Cardiac muscle cell (in vitro differentiated cells and primary cell): ENCODE measurements around the gene HMGN1. TPM values are rescaled to one million over a fixed set of nuclear protein-coding genes. Genes with fewer than 3 reads are reported as not detected.

Source experiments
- DNase-seq, 2 donors: peaks; one replicate each; pipeline versions ENCODE4 v3.0.0 to v3.0.0-alpha.2; 2010 to 2017; ENCODE audit warnings: low read depth in 1 of 2, low spot score in 1 of 2
- H3K27ac ChIP-seq: fragments of 200-600 bp; sonication (generic); 2 replicates; pipeline ENCODE4 v1.5.1; 2016
- H3K27me3 ChIP-seq: fragments of 200-600 bp; sonication (generic); 2 replicates; pipeline ENCODE4 v1.6.0; 2016; ENCODE audit warnings: control low read depth
- H3K36me3 ChIP-seq: fragments of 200-600 bp; sonication (generic); 2 replicates; pipeline ENCODE4 v1.5.1; 2016; ENCODE audit warnings: control low read depth
- H3K4me1 ChIP-seq: fragments of 200-600 bp; sonication (generic); 2 replicates; pipeline ENCODE4 v1.8.1; 2017; ENCODE audit warnings: low read depth, mild to moderate bottlenecking, mixed run types
- H3K4me3 ChIP-seq: fragments of 200-600 bp; sonication (generic); 2 replicates; pipeline ENCODE4 v1.5.1; 2016; ENCODE audit warnings: mild to moderate bottlenecking
- H3K9me3 ChIP-seq: fragments of 200-600 bp; sonication (generic); 2 replicates; pipeline ENCODE4 v1.5.1; 2017; ENCODE audit warnings: low read depth, mild to moderate bottlenecking, control low read depth
- polyA plus RNA-seq: library from polyadenylated mRNA; unstranded; fragments of >200 nt; fragmentation: Nextera tagmentation; extraction: Ambion mirVana; gene quantifications from 2 replicates; pipeline ENCODE4 v1.2.1, GENCODE V29; 2016
- total RNA-seq: library from RNA; depleted of rRNA; stranded (reverse); fragments of >200 nt; gene quantifications from 2 replicates; pipeline ENCODE4 v1.2.3, GENCODE V29; 2016
- TF ChIP-seq, protein P1 (sequence below): IDR thresholded peaks from 2 replicates; pipeline ENCODE4 v1.5.1; 2012; ENCODE audit warnings: low read depth, mild to moderate bottlenecking, low read length

Gene HMGN1
- total and polyA plus RNA-seq, 2 experiments from 2014 or later, result 375 to 559 TPM

DNA sequence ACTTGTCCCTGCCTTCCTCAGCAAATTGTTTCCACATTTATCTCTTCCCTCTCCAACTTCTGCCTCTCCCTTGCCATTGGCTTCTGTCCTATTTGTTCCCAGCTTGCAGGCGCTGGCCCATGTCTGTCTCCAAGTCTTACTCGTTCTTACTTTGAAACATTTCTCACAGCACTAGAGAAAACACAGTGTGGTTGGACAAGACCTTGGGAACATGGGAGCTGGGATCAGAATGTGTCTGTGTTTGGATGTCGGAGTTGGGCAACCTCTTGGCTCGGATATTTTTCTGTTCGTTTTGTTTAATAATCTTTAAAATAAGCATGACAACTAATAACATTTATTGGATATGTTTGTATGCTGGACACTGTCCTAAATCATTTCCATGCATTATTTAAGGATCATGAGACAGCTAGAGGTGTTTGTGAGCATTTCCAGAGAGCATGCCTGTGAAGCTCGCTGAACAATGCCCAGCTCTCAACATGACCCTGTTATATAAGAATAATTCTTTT lies 29.6 kb downstream of the HMGN1 start:
- Histone ChIP-seq H3K4me1 (peaks cover 28% of the 10 kb centered on the region), H3K36me3 (no peaks in the 10 kb centered on the region), H3K27ac (peak overlapping the region; percentile 96), H3K9me3 (no peaks in the 10 kb centered on the region), H3K4me3 (no peak overlapping the region), H3K27me3 (no peaks in the 10 kb centered on the region)
- TF ChIP-seq, protein P1, sequence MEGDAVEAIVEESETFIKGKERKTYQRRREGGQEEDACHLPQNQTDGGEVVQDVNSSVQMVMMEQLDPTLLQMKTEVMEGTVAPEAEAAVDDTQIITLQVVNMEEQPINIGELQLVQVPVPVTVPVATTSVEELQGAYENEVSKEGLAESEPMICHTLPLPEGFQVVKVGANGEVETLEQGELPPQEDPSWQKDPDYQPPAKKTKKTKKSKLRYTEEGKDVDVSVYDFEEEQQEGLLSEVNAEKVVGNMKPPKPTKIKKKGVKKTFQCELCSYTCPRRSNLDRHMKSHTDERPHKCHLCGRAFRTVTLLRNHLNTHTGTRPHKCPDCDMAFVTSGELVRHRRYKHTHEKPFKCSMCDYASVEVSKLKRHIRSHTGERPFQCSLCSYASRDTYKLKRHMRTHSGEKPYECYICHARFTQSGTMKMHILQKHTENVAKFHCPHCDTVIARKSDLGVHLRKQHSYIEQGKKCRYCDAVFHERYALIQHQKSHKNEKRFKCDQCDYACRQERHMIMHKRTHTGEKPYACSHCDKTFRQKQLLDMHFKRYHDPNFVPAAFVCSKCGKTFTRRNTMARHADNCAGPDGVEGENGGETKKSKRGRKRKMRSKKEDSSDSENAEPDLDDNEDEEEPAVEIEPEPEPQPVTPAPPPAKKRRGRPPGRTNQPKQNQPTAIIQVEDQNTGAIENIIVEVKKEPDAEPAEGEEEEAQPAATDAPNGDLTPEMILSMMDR, result no peak
- peak; percentile 63 to 77 for DNase-seq

DNA sequence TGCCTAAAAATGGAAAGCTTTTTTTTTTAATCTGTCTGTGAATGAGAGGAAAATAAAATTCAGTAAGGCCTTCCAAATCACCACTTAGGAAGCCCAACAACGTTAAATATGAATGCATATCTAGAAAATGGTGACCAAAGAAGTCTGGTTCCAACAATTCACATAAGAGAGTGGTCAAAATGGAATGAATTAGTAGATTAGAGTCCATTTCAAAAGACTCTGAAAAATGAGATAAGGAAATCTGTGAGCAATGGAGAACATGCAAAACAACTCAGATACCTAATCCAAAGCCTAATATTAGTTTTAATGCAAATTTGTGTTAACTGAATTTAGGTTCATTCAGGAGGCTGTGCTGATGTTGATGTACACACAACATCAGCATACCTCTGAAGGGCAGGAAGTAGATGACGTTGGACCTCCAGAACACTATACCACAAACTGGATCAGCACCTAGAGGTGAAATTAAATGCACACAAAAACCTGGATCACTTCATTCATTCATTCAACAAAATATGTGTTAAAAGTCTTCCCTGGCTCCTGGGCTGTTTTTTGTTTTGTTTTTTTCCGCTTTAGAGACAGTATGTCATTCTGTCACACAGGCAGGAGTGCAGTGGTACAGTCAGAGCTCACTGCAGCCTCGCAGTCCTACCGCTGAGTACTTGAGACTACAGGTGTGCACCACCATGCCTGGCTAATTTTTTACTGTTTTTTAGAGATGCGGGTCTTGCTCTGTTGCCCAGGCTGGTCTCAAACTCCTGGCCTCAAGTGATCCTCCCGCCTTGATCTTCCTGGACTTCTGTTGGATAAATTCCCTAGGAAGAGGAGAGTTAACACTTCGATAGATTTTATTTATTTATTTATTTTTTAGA lies 30.6 kb downstream of the HMGN1 start:
- peaks cover 28% of the 10 kb centered on the region for H3K4me1 ChIP-seq
- TF ChIP-seq, protein P1, result no peak
- no peaks in the 10 kb centered on the region for H3K27me3 ChIP-seq
- peak in 1 of 2 donors; percentile 39 for DNase-seq
- H3K27ac ChIP-seq, result peak overlapping the region; percentile 96
- H3K36me3 ChIP-seq, result no peaks in the 10 kb centered on the region
- H3K4me3 ChIP-seq, result no peak overlapping the region
- no peaks in the 10 kb centered on the region for H3K9me3 ChIP-seq

DNA sequence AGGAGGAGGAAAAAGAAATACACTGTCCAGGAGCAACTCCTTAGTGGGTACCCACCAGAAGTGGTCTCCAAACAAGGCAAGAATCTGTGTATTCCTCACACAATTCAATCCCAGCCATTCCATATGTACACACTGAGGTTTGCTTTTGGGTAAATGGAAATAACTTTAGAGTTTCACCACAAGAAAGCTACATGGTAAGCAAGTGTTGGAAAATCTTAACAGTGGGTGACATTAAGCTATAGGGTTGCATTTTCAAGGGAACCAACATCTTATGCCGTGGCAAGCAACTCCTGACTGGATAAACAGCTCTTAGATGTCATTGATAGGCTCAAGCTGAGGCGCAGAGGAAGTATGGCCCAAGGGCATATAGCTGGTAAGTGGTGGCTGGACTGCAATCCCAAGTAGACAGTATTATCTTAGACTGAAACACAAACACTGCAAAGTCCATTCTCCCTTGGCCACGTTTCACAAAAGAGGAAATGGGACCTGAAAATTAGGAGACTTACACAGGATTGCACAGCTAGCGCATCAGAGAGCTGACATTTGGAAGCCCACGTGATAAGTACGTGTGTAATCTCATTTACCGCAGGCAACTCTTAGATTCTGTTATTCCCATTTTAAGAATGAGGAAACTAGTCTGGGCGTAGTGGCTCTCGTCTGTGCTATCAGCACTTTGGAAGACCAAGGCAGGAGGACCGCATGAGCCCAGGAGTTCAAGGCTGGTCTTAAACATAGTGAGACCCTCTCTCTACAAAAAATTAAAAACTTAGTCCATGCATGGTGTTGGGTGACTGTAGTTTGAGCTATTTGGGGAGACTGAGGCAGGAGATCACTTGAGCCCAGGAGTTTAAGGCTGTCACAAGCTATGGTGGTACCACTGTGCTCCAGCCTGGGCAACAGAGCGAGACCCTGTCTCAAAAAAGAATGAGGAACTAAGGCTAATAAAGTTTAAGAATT lies 31.5 kb downstream of the HMGN1 start:
- Histone ChIP-seq H3K4me3 (no peak overlapping the region), H3K4me1 (peaks cover 28% of the 10 kb centered on the region), H3K27ac (no peak overlapping the region), H3K27me3 (no peaks in the 10 kb centered on the region), H3K36me3 (no peaks in the 10 kb centered on the region), H3K9me3 (no peaks in the 10 kb centered on the region)
- TF ChIP-seq, protein P1, result no peak
- DNase-seq, result peak in 1 of 2 donors; percentile 40

DNA sequence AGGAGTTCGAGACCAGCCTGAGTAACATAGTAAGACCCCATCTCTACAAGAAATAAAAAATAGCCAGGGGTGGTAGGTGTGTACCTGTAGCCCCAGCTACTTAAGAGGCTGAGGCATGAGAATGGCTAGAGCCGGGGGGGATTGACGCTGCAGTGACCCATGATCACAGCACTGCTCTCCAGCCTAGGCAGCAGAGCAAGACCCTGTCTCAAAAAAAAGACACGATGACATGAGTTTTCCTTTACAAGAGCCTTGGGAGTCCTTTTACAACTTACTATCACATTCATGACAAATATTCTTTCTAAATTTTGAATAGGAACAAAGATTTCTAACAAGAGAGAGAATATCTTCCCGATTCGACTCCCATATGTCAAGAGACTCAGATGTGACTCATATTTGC lies 32.2 kb downstream of the HMGN1 start:
- Histone ChIP-seq H3K27me3 (no peaks in the 10 kb centered on the region), H3K36me3 (no peaks in the 10 kb centered on the region), H3K9me3 (no peaks in the 10 kb centered on the region), H3K4me3 (no peak overlapping the region), H3K4me1 (peaks cover 33% of the 10 kb centered on the region), H3K27ac (no peak overlapping the region)
- no peak for DNase-seq
- TF ChIP-seq, protein P1, result no peak

DNA sequence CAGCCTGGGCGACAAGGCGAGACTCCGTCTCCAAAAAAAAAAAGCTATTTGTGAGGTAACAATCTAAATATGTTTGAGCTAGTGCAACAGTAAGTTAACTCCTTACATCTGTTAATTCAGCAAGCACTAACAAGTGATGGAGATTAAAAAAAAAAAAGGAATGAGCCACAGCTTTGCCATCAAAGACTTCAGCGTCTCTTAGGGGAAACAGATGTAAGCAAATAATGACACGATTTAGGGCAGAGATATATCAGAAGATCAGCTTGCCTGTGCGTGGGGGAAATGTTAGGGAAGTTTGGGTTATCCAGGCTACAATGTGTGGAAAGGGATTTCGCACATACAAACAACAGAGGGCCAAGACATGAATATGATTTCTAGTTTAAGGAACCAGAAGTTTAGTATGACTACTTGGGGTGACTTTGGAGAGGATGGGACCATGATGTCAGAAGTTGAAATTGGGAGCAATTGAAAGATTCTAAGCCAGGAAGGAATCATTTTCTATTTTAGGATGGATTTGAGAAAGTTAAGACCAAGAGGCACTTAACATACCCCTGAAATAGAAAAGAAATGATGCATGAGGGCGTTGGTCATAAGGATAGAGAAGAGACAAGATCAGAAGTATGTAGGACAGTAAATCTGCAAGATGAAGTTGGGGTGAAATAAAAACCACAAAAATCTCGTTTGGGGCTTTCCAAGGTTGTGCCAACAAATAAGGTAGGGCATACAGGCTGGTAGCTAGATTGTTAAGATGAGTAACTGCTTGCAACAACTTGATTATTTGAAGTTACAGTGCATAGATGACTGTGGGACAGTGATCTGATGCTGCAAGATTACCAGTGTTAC lies 33.1 kb downstream of the HMGN1 start:
- TF ChIP-seq, protein P1, result no peak
- DNase-seq, result no peak
- H3K36me3 ChIP-seq, result peaks cover 6% of the 10 kb centered on the region
- H3K9me3 ChIP-seq, result no peaks in the 10 kb centered on the region
- H3K4me1 ChIP-seq, result peaks cover 35% of the 10 kb centered on the region
- H3K4me3 ChIP-seq, result no peak overlapping the region
- H3K27ac ChIP-seq, result no peak overlapping the region
- no peaks in the 10 kb centered on the region for H3K27me3 ChIP-seq
